NOMO-1 treated with DMSO at 0.1 percent for 48 hours (cell line): ENCODE measurements around the gene XIRP2.

Experiments
- DNase-seq: peaks from one replicate; lab custom pipeline; 2025; ENCODE audit not compliant: unreplicated experiment; lab: John Stamatoyannopoulos, UW

XIRP2 gene

GRCh38 chr2:166888180-166888579 lies at the start of gene XIRP2:
XIRP2 (plus strand) TSS chr2:166888480; CDS start chr2:166903483, 15,003 bp downstream.
- DNase-seq, result no peak

- DNase-seq, result no peak
Measured at GRCh38 chr2:166841152-166841551, 47.1 kb upstream of the XIRP2 start.

- no peak for DNase-seq
Measured at GRCh38 chr2:166841679-166842078, 46.6 kb upstream of the XIRP2 start.

- DNase-seq, result no peak
Measured at GRCh38 chr2:166844111-166844510, 44.2 kb upstream of the XIRP2 start.

GRCh38 chr2:166862468-166863132 lies 25.7 kb upstream of the XIRP2 start:
- DNase-seq, result no peak

GRCh38 chr2:166867874-166868514 lies 20.3 kb upstream of the XIRP2 start:
- DNase-seq, result no peak

GRCh38 chr2:166870346-166870745 lies 17.9 kb upstream of the XIRP2 start:
- DNase-seq, result no peak

- DNase-seq, result no peak
Measured at GRCh38 chr2:166881177-166881576, 7.1 kb upstream of the XIRP2 start.

- no peak for DNase-seq
Measured at GRCh38 chr2:166882851-166883250, 5.4 kb upstream of the XIRP2 start.

GRCh38 chr2:166891727-166892126 lies 3.4 kb downstream of the XIRP2 start:
- no peak for DNase-seq

- DNase-seq, result no peak
Measured at GRCh38 chr2:166892397-166892796, 4.1 kb downstream of the XIRP2 start.

- no peak for DNase-seq
Measured at GRCh38 chr2:166895243-166895642, 7.0 kb downstream of the XIRP2 start.

GRCh38 chr2:166897666-166898065 lies 9.4 kb downstream of the XIRP2 start:
- no peak for DNase-seq

GRCh38 chr2:166899676-166900075 lies 11.4 kb downstream of the XIRP2 start:
- no peak for DNase-seq

- no peak for DNase-seq
Measured at GRCh38 chr2:166900700-166901099, 12.4 kb downstream of the XIRP2 start.

GRCh38 chr2:166901336-166901735 lies 13.1 kb downstream of the XIRP2 start:
- no peak for DNase-seq

GRCh38 chr2:166916987-166917386 lies 28.7 kb downstream of the XIRP2 start:
- DNase-seq, result no peak

- no peak for DNase-seq
Measured at GRCh38 chr2:166917415-166917814, 29.1 kb downstream of the XIRP2 start.

GRCh38 chr2:166921261-166921896 lies 33.1 kb downstream of the XIRP2 start:
- no peak for DNase-seq

- DNase-seq, result no peak
Measured at GRCh38 chr2:166924967-166925366, 36.7 kb downstream of the XIRP2 start.

- DNase-seq, result no peak
Measured at GRCh38 chr2:166926657-166927056, 38.4 kb downstream of the XIRP2 start.

GRCh38 chr2:166932032-166932431 lies 43.8 kb downstream of the XIRP2 start:
- no peak for DNase-seq
